ENCODE measurements around the gene CRHR1.

Gene CRHR1

DNA sequence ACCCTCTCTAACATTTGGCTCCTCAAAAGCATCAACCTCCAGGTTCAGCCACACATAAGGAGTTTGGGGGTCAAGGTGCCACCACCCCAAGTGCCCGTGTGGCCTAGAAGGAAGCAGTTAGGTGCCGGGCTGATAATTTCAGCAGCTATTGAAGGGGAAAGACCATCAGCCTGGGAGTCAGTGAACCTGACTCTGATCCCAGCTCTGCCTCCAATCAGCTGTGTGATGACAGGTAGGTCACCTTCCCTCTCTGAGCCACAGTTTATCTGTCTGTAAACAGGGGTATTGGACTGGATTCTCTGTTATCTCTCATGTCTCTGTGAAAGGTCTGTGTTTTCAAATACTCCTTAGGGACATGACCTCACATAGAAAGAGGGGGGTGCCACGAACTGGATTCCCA is 3.9 kb downstream of the CRHR1 start:
- Histone ChIP-seq H3K4me3 (ENCODE audit: low read length) (no peak overlapping the region), H4K20me1 (ENCODE audit: insufficient read depth, low read length) (no peaks in the 10 kb centered on the region), H3K36me3 (replicated peaks; ENCODE audit: low read depth, low read length) (no peaks in the 10 kb centered on the region), H3K27me3 (ENCODE audit: low read depth, low read length) (peaks cover 26% of the 10 kb centered on the region), H3K27ac (ENCODE audit: low read length) (no peak overlapping the region), H2AFZ (ENCODE audit: low read depth, low read length) (no peak overlapping the region), H3K9ac (ENCODE audit: low read length) (no peak overlapping the region), H3K79me2 (ENCODE audit: low read length) (no peaks in the 10 kb centered on the region), H3K4me2 (ENCODE audit: low read length) (no peak overlapping the region), H3K4me1 (ENCODE audit: low read length) (no peaks in the 10 kb centered on the region), H3K9me3 (ENCODE audit: insufficient read depth, low read length) (no peaks in the 10 kb centered on the region)
- TF ChIP-seq EZH2phosphoT487 (IDR thresholded peaks at IDR 0.05; ENCODE audit: low read depth): no peak
- no peak for TF ChIP-seq CTCF (IDR thresholded peaks at IDR 0.05; ENCODE audit: low read depth, low read length)

DNA sequence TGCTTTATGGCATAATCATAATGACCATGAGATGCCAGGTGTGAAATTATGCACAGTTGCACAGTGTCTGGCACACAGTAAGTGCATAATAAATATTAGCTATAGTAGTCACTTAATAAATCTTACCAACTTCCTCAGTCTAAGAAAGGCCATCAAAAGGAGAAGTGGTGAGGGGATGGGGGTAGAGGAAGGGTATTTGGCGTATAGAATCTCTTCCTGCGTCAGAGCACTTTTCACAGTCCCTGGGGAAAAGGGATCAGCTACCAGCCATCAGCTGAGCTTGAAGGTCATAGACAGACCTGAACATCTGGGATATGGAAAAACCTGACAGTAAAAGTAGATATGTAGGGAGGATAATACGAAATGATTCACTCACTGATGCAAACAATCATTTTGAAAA is 5.8 kb downstream of the CRHR1 start:
- H3K4me1 ChIP-seq (ENCODE audit: low read length): no peaks in the 10 kb centered on the region
- H4K20me1 ChIP-seq (ENCODE audit: insufficient read depth, low read length): no peaks in the 10 kb centered on the region
- H3K36me3 ChIP-seq (replicated peaks; ENCODE audit: low read depth, low read length): no peaks in the 10 kb centered on the region
- H3K79me2 ChIP-seq (ENCODE audit: low read length): no peaks in the 10 kb centered on the region
- peaks cover 26% of the 10 kb centered on the region for H3K27me3 ChIP-seq (ENCODE audit: low read depth, low read length)
- no peak overlapping the region for H3K9ac ChIP-seq (ENCODE audit: low read length)
- no peaks in the 10 kb centered on the region for H3K9me3 ChIP-seq (ENCODE audit: insufficient read depth, low read length)
- no peak overlapping the region for H3K27ac ChIP-seq (ENCODE audit: low read length)
- TF ChIP-seq EZH2phosphoT487 (IDR thresholded peaks at IDR 0.05; ENCODE audit: low read depth) (no peak), CTCF (IDR thresholded peaks at IDR 0.05; ENCODE audit: low read depth, low read length) (no peak)
- no peak overlapping the region for H3K4me3 ChIP-seq (ENCODE audit: low read length)
- H2AFZ ChIP-seq (ENCODE audit: low read depth, low read length): no peak overlapping the region
- H3K4me2 ChIP-seq (ENCODE audit: low read length): no peak overlapping the region

GRCh38 chr17:45790296-45790922 is 6.3 kb downstream of the CRHR1 start:
- Histone ChIP-seq H3K36me3 (replicated peaks; ENCODE audit: low read depth, low read length) (no peaks in the 10 kb centered on the region), H3K4me2 (ENCODE audit: low read length) (no peak overlapping the region), H3K79me2 (ENCODE audit: low read length) (no peaks in the 10 kb centered on the region), H3K9me3 (ENCODE audit: insufficient read depth, low read length) (no peaks in the 10 kb centered on the region), H4K20me1 (ENCODE audit: insufficient read depth, low read length) (no peaks in the 10 kb centered on the region), H2AFZ (ENCODE audit: low read depth, low read length) (no peak overlapping the region), H3K4me1 (ENCODE audit: low read length) (no peaks in the 10 kb centered on the region), H3K4me3 (ENCODE audit: low read length) (no peak overlapping the region), H3K27ac (ENCODE audit: low read length) (no peak overlapping the region), H3K27me3 (ENCODE audit: low read depth, low read length) (peaks cover 26% of the 10 kb centered on the region), H3K9ac (ENCODE audit: low read length) (no peak overlapping the region)
- no peak for TF ChIP-seq EZH2phosphoT487 (IDR thresholded peaks at IDR 0.05; ENCODE audit: low read depth)

DNA sequence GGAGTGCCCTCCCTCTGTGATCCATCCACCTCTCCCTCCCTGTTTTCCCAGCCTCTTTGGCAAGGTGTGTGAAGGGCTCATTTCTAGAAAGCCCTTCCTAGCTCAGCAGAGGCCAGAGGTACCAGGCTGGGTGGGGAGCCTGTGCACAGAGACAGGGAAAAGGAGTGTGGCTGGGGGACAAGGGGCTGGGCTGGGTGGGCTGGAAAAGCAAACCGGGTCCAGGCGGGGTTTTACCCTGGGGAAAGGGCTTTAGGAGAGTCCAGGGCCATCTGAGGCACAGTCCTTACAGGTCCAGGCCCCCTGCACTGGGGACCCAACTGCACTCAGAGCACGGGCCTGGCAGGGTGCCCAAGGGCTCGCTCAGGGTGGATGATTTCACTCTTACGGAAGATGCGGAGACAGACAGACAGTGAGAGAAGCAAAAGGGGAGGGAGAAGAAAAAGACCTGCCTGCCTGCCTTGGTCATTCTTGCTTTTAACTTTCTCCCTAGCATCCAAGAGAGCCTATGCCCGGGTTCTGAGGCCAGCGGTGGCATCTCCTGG is 7.0 kb downstream of the CRHR1 start:
- H3K36me3 ChIP-seq (replicated peaks; ENCODE audit: low read depth, low read length): no peaks in the 10 kb centered on the region
- no peaks in the 10 kb centered on the region for H3K79me2 ChIP-seq (ENCODE audit: low read length)
- no peaks in the 10 kb centered on the region for H3K4me1 ChIP-seq (ENCODE audit: low read length)
- H3K4me3 ChIP-seq (ENCODE audit: low read length): no peak overlapping the region
- no peak overlapping the region for H3K9ac ChIP-seq (ENCODE audit: low read length)
- no peak for TF ChIP-seq EZH2phosphoT487 (IDR thresholded peaks at IDR 0.05; ENCODE audit: low read depth)
- TF ChIP-seq CTCF (IDR thresholded peaks at IDR 0.05; ENCODE audit: low read depth, low read length): no peak
- H3K9me3 ChIP-seq (ENCODE audit: insufficient read depth, low read length): no peaks in the 10 kb centered on the region
- H3K4me2 ChIP-seq (ENCODE audit: low read length): no peak overlapping the region
- no peaks in the 10 kb centered on the region for H4K20me1 ChIP-seq (ENCODE audit: insufficient read depth, low read length)
- no peak overlapping the region for H3K27ac ChIP-seq (ENCODE audit: low read length)
- peaks cover 26% of the 10 kb centered on the region for H3K27me3 ChIP-seq (ENCODE audit: low read depth, low read length)
- no peak overlapping the region for H2AFZ ChIP-seq (ENCODE audit: low read depth, low read length)

Data from OCI-LY3 (cell line).